Neuronal stem cell (in vitro differentiated cells): ENCODE data around the gene APRT.

Experiments
- DNase-seq: peaks from one replicate; pipeline ENCODE4 v3.0.0-alpha.2; 2013; ENCODE audit warnings: low spot score
- H2AFZ ChIP-seq: one replicate; pipeline ENCODE4 v1.6.1; 2013; ENCODE audit warnings: mild to moderate bottlenecking, low read length, inconsistent platforms
- H2AK5ac ChIP-seq: 2 replicates; pipeline ENCODE4 v1.6.1; 2013; ENCODE audit warnings: low read depth, mild to moderate bottlenecking, inconsistent platforms, low read length, moderate library complexity, mixed read lengths
- H2BK120ac ChIP-seq: 2 replicates; pipeline ENCODE4 v1.6.1; 2013; ENCODE audit warnings: low read depth, mild to moderate bottlenecking, inconsistent platforms, low read length, moderate library complexity, mixed read lengths
- H2BK12ac ChIP-seq: one replicate; pipeline ENCODE4 v1.6.1; 2013; ENCODE audit warnings: low read length, inconsistent platforms
- H2BK15ac ChIP-seq: 2 replicates; pipeline ENCODE4 v1.6.1; 2013; ENCODE audit warnings: mild to moderate bottlenecking, low read length, inconsistent platforms, mixed read lengths
- H2BK5ac ChIP-seq: one replicate; pipeline ENCODE4 v1.6.1; 2013; ENCODE audit warnings: inconsistent platforms, mild to moderate bottlenecking, low read length, moderate library complexity
- H3K14ac ChIP-seq: one replicate; pipeline ENCODE4 v1.6.1; 2013; ENCODE audit warnings: low read length, inconsistent platforms
- H3K18ac ChIP-seq: 2 replicates; pipeline ENCODE4 v1.6.1; 2013; ENCODE audit warnings: low read length, inconsistent platforms
- H3K23ac ChIP-seq: 2 replicates; pipeline ENCODE4 v1.6.1; 2013; ENCODE audit warnings: low read depth, mild to moderate bottlenecking, mixed read lengths, low read length, inconsistent platforms; ENCODE audit not compliant: poor library complexity
- H3K27ac ChIP-seq: replicated peaks from 3 replicates; pipeline ENCODE4 v1.5.1; 2013; ENCODE audit warnings: low read length, inconsistent platforms
- H3K27me3 ChIP-seq, 3 experiments: 2 replicates each; pipeline ENCODE4 v1.6.1; 2013; ENCODE audit warnings: low read length in 3 of 3, mild to moderate bottlenecking in 2 of 3, inconsistent platforms in 1 of 3, low read depth in 1 of 3, mixed read lengths in 1 of 3, moderate library complexity in 1 of 3; ENCODE audit not compliant: control insufficient read depth in 3 of 3, insufficient read depth in 3 of 3
- H3K36me3 ChIP-seq, 2 donors: replicated peaks in 1 of 2; 2 replicates each; pipeline ENCODE4 v1.6.1; 2013; ENCODE audit warnings: low read length in 2 of 2; ENCODE audit not compliant: control insufficient read depth in 2 of 2, insufficient read depth in 2 of 2
- H3K4ac ChIP-seq: 2 replicates; pipeline ENCODE4 v1.6.1; 2013; ENCODE audit warnings: inconsistent platforms, mild to moderate bottlenecking, low read length, moderate library complexity
- H3K4me1 ChIP-seq, 2 donors: 1 replicate in 1 of 2; 2 replicates in 1 of 2; pipeline ENCODE4 v1.6.1; 2013; ENCODE audit warnings: low read length in 2 of 2, low read depth in 1 of 2; ENCODE audit not compliant: control insufficient read depth in 2 of 2, insufficient read depth in 1 of 2
- H3K4me2 ChIP-seq: one replicate; pipeline ENCODE4 v1.6.1; 2013; ENCODE audit warnings: mild to moderate bottlenecking, low read length, inconsistent platforms; ENCODE audit not compliant: insufficient read depth, poor library complexity, severe bottlenecking
- H3K4me3 ChIP-seq, 2 donors: 2 replicates each; pipeline ENCODE4 v1.5.1; 2013; ENCODE audit warnings: low read length in 2 of 2, mild to moderate bottlenecking in 2 of 2, inconsistent platforms in 1 of 2, moderate library complexity in 1 of 2
- H3K79me1 ChIP-seq: one replicate; pipeline ENCODE4 v1.6.1; 2013; ENCODE audit warnings: low read depth, mild to moderate bottlenecking, inconsistent platforms, low read length, moderate library complexity
- H3K9ac ChIP-seq: one replicate; pipeline ENCODE4 v1.6.1; 2013; ENCODE audit warnings: mild to moderate bottlenecking, low read depth, low read length, inconsistent platforms; ENCODE audit not compliant: poor library complexity
- H3K9me3 ChIP-seq, 2 donors: replicated peaks in 1 of 2; 2 replicates each; pipeline versions ENCODE3 to v1.6.1; 2013; ENCODE audit warnings: low read length in 2 of 2, mild to moderate bottlenecking in 2 of 2, inconsistent platforms in 1 of 2, low read depth in 1 of 2, mixed read lengths in 1 of 2, moderate library complexity in 1 of 2; ENCODE audit not compliant: control insufficient read depth in 2 of 2, insufficient read depth in 1 of 2
- H4K8ac ChIP-seq: one replicate; pipeline ENCODE4 v1.6.1; 2013; ENCODE audit warnings: low read depth, mild to moderate bottlenecking, inconsistent platforms, low read length, moderate library complexity
- H4K91ac ChIP-seq: one replicate; pipeline ENCODE4 v1.6.1; 2013; ENCODE audit warnings: low read length, low read depth, mild to moderate bottlenecking, inconsistent platforms; ENCODE audit not compliant: poor library complexity
- WGBS, 2 donors: extraction: QIAGEN DNeasy Blood & Tissue Kit; methylation state at CpG; one replicate each; pipeline ENCODE4 v1.1.7; 2013; ENCODE audit warnings: missing lambda C conversion rate in 2 of 2, mixed read lengths in 1 of 2; ENCODE audit not compliant: insufficient read length in 2 of 2, insufficient replicate concordance in 1 of 2; ENCODE audit errors: extremely low coverage in 2 of 2; 5-methylcytosine and 5-hydroxymethylcytosine counted together

APRT gene

DNA sequence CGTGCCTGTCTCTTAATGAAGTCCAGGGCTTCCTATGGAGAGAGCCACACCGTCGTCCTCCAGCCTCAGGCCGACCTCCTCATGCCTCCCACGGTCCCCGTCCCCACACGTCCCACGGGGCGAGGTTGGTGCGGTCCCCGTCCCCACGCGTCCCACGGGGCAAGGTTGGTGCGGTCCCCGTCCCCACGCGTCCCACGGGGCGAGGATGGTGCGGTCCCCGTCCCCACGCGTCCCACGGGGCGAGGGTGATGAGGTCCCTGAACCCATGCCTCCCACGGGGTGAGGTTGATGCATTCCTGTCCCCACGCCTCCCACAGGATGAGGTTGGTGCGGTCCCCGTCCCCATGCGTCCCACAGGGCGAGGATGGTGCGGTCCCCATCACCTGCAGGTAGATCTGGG, 24.1 kb upstream of the APRT start:
- H3K27ac ChIP-seq, result no peak overlapping the region
- H3K23ac ChIP-seq, result peak overlapping the region; percentile 43
- H2BK5ac ChIP-seq, result no peak overlapping the region
- no peak overlapping the region for H3K4me2 ChIP-seq
- H3K27me3 ChIP-seq, result no peaks in the 10 kb centered on the region
- no peak overlapping the region for H4K8ac ChIP-seq
- H2BK12ac ChIP-seq, result no peak overlapping the region
- H3K14ac ChIP-seq, result no peak overlapping the region
- no peak overlapping the region for H2BK15ac ChIP-seq
- H3K4ac ChIP-seq, result no peak overlapping the region
- H3K36me3 ChIP-seq, result peaks cover 0 to 9% of the 10 kb centered on the region in 2 donors
- DNase-seq, result no peak
- peak overlapping the region; percentile 70 for H3K9ac ChIP-seq
- H3K4me1 ChIP-seq, result no peaks in the 10 kb centered on the region
- H4K91ac ChIP-seq, result peak overlapping the region; percentile 30
- no peak overlapping the region for H2AFZ ChIP-seq
- H2BK120ac ChIP-seq, result no peak overlapping the region
- H3K18ac ChIP-seq, result peak overlapping the region; percentile 28
- WGBS, 2 donors, result no CpG with 5 or more reads among the region's 33 CpGs
- no peaks in the 10 kb centered on the region for H3K9me3 ChIP-seq
- no peak overlapping the region for H3K4me3 ChIP-seq
- peaks cover 8% of the 10 kb centered on the region for H3K79me1 ChIP-seq
- no peak overlapping the region for H2AK5ac ChIP-seq

DNA sequence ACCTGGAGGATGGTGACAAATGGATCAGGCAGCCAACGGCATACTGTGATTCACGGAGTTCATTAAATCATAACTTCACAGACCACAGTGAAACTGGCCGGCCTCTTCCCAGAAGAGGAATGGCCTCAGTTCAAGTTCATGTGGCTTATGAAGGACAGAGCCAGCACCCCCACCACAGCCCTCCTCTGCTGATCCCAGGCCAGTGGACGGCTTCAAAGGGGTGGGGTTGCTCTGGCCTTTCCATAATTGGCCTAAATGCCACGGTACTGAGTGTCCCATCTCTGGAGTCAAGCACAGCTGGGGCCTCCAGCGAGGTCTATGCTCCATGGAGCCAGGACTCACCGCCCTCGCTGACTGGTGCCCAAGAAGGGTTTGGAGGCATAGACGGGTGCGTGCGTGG, 23.7 kb upstream of the APRT start:
- no peak overlapping the region for H2BK5ac ChIP-seq
- peaks cover 9% of the 10 kb centered on the region for H3K79me1 ChIP-seq
- H3K27me3 ChIP-seq, result no peaks in the 10 kb centered on the region
- H2AK5ac ChIP-seq, result no peak overlapping the region
- H4K91ac ChIP-seq, result no peak overlapping the region
- peaks cover 0 to 9% of the 10 kb centered on the region in 2 donors for H3K36me3 ChIP-seq
- no peak overlapping the region for H3K4ac ChIP-seq
- H2BK15ac ChIP-seq, result no peak overlapping the region
- no peak overlapping the region for H2BK120ac ChIP-seq
- H3K9ac ChIP-seq, result peak overlapping the region; percentile 70
- H4K8ac ChIP-seq, result no peak overlapping the region
- no peak overlapping the region for H2BK12ac ChIP-seq
- no peak overlapping the region for H2AFZ ChIP-seq
- no peaks in the 10 kb centered on the region for H3K4me1 ChIP-seq
- H3K4me3 ChIP-seq, result no peak overlapping the region
- no CpG with 5 or more reads among the region's 11 CpGs for WGBS, 2 donors
- DNase-seq, result no peak
- H3K18ac ChIP-seq, result no peak overlapping the region
- no peak overlapping the region for H3K14ac ChIP-seq
- no peak overlapping the region for H3K27ac ChIP-seq
- H3K4me2 ChIP-seq, result no peak overlapping the region
- no peaks in the 10 kb centered on the region for H3K9me3 ChIP-seq
- H3K23ac ChIP-seq, result no peak overlapping the region

DNA sequence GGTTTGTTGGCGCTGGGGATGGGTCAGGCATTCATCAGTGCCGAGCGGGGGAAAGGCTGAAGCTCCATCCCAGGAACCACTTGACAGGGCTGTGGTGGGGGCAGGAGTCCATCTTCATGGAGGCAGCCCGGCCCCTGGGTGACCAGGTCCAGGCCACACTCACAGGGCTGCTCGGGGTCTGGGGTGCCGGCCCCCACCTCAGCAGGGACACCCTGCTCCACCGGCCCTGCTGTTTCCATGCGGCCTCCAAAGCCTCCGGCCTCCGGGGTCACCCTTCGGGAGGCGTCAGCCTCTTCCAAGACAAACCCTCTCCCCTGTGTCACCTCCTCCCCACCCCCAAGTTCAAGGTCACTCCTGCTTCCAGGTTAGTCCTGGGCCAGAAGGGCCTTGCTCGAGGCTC, 22.9 kb upstream of the APRT start:
- Histone ChIP-seq H2BK15ac (no peak overlapping the region), H3K9me3 (no peaks in the 10 kb centered on the region), H3K4me3 (no peak overlapping the region), H2AFZ (no peak overlapping the region), H4K91ac (no peak overlapping the region), H3K18ac (no peak overlapping the region), H3K79me1 (peaks cover 9% of the 10 kb centered on the region), H3K23ac (no peak overlapping the region), H2BK120ac (no peak overlapping the region), H2AK5ac (no peak overlapping the region), H4K8ac (no peak overlapping the region), H3K4me1 (no peaks in the 10 kb centered on the region), H2BK12ac (no peak overlapping the region), H3K9ac (no peak overlapping the region), H3K27ac (no peak overlapping the region), H3K36me3 (peaks cover 0 to 9% of the 10 kb centered on the region in 2 donors), H3K4ac (no peak overlapping the region), H3K14ac (no peak overlapping the region), H2BK5ac (no peak overlapping the region), H3K4me2 (no peak overlapping the region), H3K27me3 (no peaks in the 10 kb centered on the region)
- WGBS, 2 donors, result no CpG with 5 or more reads among the region's 13 CpGs
- no peak for DNase-seq

DNA sequence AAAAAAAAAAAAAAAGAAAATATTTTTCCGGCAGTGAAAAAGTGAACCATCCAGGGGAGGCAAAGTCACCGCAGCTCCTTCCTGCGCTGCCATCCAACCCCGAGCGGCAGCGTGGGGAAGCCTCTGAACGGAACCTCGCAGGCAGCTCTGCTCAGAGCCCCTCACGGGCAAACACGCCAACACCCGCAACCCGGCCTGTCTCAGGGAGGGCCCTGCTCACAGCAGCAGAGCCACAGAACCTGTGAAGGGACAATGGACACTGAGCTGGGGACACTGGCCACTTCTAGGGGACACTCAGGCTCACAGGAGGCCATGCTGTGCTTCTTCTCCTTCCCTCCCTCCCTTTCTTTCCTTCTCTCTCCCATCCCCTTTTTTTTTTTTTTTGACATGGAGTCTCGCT, 21.4 kb upstream of the APRT start:
- H2BK12ac ChIP-seq, result no peak overlapping the region
- H2AK5ac ChIP-seq, result no peak overlapping the region
- no peak overlapping the region for H3K4me3 ChIP-seq
- no peak overlapping the region for H4K91ac ChIP-seq
- H3K27me3 ChIP-seq, result no peaks in the 10 kb centered on the region
- DNase-seq, result no peak
- H3K9ac ChIP-seq, result no peak overlapping the region
- H2BK5ac ChIP-seq, result no peak overlapping the region
- H4K8ac ChIP-seq, result no peak overlapping the region
- H3K14ac ChIP-seq, result no peak overlapping the region
- no peak overlapping the region for H3K4ac ChIP-seq
- H3K4me2 ChIP-seq, result no peak overlapping the region
- no peaks in the 10 kb centered on the region for H3K9me3 ChIP-seq
- no peak overlapping the region for H3K27ac ChIP-seq
- no peak overlapping the region for H2AFZ ChIP-seq
- H3K79me1 ChIP-seq, result peaks cover 10% of the 10 kb centered on the region
- H3K4me1 ChIP-seq, result no peaks in the 10 kb centered on the region
- no peak overlapping the region for H3K18ac ChIP-seq
- no CpG with 5 or more reads among the region's 13 CpGs for WGBS, 2 donors
- no peak overlapping the region for H2BK15ac ChIP-seq
- no peak overlapping the region for H2BK120ac ChIP-seq
- H3K23ac ChIP-seq, result no peak overlapping the region
- H3K36me3 ChIP-seq, result peaks cover 0 to 7% of the 10 kb centered on the region in 2 donors
